ENCODE results near the gene SETBP1.

DNA sequence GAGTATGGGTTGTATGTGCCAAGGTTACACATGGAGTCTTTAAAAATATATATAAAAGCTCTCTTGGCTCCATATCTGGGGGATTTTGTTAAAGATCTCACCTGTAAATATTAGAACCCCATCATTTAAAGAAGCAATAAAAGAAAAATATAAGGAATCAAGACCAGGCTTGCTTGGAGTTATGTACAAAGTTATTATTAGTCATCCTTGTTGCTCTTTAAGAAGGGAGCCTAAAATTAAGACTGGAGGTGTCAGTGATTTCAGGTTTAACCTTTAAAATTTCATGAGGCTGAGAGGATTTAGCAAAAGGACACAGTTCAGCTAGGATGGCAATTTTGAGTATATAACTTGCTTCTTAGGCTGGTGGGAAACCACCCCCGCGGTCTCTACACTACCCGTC, 181.4 kb downstream of the SETBP1 start:
- TF ChIP-seq, protein P1, sequence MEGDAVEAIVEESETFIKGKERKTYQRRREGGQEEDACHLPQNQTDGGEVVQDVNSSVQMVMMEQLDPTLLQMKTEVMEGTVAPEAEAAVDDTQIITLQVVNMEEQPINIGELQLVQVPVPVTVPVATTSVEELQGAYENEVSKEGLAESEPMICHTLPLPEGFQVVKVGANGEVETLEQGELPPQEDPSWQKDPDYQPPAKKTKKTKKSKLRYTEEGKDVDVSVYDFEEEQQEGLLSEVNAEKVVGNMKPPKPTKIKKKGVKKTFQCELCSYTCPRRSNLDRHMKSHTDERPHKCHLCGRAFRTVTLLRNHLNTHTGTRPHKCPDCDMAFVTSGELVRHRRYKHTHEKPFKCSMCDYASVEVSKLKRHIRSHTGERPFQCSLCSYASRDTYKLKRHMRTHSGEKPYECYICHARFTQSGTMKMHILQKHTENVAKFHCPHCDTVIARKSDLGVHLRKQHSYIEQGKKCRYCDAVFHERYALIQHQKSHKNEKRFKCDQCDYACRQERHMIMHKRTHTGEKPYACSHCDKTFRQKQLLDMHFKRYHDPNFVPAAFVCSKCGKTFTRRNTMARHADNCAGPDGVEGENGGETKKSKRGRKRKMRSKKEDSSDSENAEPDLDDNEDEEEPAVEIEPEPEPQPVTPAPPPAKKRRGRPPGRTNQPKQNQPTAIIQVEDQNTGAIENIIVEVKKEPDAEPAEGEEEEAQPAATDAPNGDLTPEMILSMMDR (IDR thresholded peaks at IDR 0.05) = no peak
- no peak for TF ChIP-seq POLR2A (IDR thresholded peaks at IDR 0.05)
- no peak for TF ChIP-seq EP300 (IDR thresholded peaks at IDR 0.05)
- no peak for TF ChIP-seq POLR2AphosphoS5 (IDR thresholded peaks at IDR 0.05)

All from stomach (tissue), 4 donors.